DMS79 (cell line): Measurements from ENCODE around the gene KCNK6.
"Not testable (repeated sequence)": the region's sequence is repeated elsewhere in the genome, so short reads cannot be mapped to it uniquely, and the experiment has no call there.

Source experiments
- DNase-seq: peaks from one replicate; lab custom pipeline; 2025; lab: John Stamatoyannopoulos, UW

Gene KCNK6

DNA sequence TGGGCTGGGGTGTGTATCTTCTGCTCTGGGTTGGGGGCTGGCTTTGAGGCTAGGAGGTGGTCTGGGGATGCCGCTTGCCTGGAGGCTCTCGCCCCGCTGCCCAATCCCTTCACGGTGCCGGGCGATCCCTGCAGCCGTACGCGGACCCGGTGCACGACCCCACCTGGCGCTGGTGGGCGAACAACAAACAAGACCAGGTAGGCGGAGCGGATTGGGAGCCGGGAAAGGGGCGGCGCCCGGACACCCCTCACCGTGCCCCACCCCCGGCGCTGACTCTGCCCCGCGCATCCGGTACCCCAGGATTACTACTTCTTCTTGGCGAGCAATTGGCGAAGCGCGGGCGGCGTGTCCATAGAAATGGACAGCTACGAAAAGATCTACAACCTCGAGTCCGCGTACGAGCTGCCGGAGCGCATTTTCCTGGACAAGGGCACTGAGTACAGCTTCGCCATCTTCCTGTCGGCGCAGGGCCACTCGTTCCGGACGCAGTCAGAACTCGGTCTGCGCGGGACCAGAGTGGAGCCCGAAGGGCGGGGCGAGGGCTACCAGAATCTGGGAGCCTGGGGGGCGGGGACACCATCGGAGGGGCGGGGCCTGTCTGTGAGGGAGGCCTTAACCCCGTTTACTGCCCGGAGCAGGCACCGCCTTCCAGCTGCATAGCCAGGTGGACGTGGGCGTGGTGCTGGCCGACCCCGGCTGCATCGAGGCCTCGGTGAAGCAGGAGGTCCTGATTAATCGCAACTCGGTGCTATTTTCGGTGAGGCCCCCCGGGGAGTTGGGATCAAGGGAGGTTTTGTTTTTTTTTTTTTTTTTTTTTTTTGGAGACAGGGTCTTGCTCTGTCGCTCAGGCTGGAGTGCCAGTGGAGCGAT, 42.7 kb downstream of the KCNK6 start:
- peak; percentile 64 for DNase-seq

DNA sequence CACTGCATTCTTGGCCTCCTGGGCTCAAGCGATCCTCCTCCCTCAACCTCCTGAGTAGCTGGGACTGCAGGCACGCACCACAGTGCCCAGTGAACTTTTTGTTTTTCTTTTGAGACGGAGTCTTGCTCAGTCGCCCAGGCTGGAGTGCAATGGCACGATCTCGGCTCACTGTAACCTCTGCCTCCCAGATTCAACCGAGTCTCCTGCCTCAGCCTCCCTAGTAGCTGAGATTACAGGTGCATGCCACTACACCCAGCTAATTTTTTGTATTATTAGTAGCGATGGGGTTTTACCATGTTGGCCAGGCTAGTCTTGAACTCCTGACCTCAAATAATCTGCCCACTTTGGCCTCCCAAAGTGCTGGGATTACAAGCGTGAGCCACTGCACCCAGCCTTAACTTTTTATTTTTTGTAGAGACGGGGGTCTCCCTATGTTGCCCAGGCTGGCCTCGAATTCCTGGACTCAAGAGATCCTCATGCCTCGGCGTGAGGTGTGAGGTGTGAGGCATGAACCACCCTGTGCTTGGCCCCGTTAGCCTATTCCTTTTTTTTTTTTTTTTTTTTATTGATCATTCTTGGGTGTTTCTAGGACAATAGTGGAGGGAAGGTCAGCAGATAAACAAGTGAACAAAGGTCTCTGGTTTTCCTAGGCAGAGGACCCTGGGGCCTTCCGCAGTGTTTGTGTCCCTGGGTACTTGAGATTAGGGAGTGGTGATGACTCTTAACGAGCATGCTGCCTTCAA, 43.5 kb downstream of the KCNK6 start:
- not testable (repeated sequence) for DNase-seq

DNA sequence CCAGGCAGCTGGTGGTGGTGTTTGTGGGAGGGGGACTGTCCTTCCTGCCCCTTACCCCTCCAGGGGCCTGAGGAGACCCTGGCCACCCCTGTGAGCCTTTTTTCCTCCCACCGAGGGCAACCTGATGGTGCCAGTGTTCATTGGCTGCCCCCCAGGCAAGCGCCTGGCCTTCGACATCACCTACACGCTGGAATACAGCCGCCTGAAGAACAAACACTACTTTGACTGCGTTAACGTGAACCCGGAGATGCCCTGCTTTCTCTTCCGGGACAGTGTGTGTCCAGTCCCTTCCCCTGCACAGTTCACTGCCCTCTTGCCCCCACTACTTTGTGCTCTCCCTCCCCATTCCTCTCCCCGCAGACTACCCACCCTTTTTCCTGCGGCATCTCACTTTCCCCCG, 47.4 kb downstream of the KCNK6 start:
- no peak for DNase-seq

DNA sequence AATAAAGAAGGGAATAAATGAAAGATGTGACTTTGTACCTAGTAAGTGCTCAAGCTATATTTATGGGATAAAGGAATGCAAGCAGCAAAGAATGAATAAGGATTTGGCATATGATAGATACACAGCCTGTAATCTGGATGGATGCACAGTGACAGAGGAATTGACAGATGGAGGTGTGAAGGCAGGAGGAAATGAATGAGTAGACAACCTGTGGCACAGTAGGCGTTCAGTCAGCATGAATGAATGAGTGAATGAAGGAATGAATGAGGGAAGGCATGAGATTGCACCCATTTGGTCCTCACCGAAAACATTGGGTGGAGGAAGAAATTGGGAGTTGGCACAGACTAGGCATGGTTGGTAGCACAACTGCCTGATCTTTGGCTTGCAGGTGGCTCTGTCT, 49.9 kb downstream of the KCNK6 start:
- DNase-seq: no peak

DNA sequence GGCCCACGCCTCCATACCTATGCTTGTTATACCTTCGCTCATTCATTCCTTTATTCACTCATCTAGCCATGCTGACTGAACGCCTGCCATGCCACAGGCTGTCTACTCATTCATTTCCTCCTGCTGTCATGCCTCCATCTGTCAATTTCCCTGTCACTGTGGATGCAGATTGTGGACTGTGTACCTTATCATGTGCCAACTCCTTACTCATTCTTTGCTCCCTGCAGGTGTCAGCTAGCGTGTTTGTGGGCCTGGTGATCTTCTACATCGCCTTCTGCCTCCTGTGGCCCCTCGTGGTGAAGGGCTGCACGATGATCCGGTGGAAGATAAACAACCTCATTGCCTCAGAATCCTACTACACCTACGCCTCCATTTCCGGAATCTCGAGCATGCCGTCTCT, 50.7 kb downstream of the KCNK6 start:
- DNase-seq: no peak

DNA sequence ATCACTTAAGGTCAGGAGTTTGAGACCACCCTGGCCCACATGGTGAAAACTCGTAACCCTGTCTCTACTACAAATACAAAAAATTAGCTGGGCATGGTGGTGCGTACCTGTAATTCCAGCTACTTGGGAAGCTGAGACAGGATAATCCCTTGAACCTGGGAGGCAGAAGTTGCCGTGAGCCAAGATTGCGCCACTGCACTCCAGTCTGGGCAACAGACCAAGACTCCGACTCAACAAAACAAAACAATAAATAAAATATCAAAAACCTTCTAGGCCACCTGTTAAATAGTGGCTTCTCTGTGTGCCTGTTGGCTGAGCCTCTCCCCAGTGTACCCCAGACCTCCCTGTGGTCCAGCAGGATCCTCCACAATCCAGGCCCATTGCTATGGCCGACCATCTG, 51.4 kb downstream of the KCNK6 start:
- DNase-seq: no peak

DNA sequence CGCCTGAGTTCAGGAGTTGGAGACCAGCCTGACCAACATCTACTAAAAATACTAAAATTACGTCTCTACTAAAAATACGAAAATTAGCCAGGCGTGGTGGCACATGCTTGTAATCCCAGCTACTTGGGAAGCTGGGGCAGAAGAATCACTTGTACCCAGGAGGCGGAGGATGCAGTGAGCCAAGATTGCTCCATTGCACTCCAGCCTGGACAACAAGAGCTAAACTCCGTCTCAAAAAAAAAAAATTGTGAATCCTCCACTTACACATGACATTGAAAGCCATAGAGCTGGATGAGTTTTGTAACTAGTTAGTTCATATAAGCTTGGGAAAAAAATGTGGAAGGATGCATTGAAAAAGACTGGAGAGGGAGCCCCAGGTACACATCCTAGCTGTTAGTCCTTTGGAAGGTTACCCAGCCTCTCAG, 54.3 kb downstream of the KCNK6 start:
- no peak for DNase-seq

DNA sequence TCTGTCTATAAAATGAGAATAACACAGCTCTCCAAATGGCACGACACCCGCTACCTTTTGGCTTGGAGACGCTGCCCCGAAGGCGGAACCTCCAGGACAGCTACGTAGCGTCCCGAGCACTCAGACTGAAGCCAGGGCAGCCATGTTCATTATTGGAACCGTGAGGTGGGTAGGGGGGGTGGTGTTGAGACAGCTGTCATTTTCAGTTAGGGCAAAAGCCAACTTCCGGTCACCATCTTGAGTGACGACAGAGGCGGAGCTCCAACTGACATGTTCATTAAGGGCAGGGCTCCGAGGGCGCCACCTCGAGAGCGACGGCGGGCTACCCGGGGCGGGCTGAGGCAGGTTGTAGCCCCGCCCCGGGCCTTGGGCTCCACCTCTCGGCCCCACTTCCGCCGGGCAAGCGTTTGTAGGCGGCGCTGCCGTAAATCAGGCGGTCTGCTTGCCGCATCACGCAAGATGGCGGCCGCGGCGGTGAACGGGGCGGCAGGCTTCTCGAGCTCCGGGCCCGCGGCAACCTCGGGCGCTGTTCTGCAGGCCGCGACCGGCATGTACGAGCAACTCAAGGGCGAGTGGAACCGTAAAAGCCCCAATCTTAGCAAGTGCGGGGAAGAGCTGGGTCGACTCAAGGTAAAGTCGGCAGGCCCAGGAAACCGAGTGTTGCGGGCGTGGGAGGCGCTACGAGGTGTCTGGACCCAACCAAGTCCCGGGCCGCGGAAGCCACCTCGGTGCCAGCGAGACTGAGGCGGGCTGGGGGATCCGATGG, 54.9 kb downstream of the KCNK6 start, which contains the start of gene PSMD8:
Gene PSMD8 (plus strand): TSS at position 240 of the 766 bp plus-strand sequence. CDS start 31 bp downstream, at position 271.
- peak; percentile 99 for DNase-seq

DNA sequence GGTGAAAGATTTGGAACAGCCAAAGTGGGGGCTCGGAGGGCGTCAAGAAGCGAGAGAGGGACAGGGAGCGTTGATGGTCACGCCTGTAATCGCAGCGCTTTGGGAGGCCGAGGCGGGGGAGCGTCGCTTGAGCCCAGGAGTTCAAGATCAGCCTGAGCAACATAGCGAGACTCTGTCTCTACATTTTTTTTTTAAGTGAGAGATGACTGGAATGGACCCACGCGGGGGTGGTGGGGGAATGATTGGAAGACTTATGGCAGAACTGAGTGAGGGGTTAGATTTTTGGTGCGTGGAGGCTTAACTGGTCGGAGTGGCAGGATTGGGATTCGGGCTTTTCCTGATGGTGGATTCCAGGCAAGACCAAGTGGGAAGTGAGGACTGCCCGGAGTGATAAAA, 55.5 kb downstream of the KCNK6 start:
- DNase-seq: no peak

DNA sequence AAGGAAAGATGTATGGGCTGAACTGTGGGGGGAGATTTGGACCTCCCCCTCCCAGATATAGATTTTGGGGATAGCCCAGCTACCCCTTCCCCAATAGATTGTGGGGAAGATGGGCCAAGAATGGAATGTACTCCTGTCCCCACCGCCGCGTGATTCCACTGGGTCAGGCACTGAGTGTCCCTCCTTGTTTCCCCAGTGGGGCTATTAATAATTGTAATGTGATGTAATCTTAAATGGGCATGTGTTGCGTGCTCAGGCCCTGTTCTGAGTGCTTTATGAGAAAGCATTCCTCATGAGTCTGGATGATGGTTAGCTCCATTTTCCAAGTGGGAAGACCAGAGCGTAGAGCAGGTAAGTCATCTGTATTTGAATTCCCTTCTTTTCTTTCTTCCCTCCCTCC, 56.1 kb downstream of the KCNK6 start:
- DNase-seq: no peak

DNA sequence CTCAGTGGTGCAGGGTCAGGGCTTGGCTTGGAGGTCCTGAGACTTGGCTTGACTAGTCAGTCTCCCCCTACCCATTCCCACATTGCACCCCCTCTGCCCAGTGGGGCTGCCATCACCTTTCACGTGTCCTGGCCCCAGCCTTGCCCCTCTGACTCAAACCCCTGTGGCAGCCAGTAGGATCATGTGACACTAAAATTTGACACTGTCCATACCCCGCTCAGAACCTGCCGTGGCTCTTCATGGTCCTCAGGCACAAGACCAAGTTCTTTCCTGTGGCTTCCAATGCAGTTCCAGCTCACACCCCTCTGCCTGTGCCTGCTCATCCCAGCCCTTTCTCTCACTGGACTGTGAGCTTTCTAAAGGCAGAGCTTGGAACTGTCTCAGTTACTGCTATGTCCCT, 56.9 kb downstream of the KCNK6 start:
- no peak for DNase-seq

DNA sequence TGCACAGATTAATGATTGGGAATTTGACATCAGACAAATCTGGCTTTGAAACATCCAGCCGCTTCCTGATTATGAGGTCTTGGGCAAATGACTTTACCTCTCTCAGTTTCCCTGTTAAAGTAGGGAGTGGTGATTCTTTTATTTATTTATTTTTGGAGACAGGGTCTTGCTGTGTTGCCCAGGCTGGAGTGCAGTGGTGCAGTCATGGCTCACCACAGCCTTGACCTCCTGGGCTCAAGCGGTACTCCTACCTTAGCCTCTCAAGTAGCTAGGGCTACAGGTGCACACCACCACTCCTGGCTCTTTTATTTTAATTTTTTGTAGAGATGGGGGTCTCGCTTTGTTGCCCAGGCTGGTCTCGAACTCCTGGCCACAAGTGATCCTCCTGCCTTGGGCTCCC, 57.4 kb downstream of the KCNK6 start:
- DNase-seq: no peak

DNA sequence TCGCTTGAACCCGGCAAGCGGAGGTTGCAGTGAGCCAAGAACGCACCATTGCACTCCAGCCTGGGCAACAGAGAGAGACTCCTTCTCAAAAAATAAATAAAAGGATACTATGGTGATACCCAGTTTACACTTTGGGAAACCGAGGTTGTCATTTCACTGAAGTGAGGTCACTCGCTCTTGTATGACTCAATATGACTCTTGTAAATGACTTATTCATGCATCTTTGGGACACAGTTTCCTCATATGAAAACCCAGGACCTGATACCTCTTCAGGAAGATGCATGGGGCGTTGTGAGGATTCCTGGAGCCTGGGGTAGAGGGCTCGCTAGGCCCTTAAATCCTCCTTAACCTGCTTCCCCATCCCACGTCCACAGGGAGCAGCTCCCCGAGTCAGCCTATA, 59.2 kb downstream of the KCNK6 start:
- no peak for DNase-seq

DNA sequence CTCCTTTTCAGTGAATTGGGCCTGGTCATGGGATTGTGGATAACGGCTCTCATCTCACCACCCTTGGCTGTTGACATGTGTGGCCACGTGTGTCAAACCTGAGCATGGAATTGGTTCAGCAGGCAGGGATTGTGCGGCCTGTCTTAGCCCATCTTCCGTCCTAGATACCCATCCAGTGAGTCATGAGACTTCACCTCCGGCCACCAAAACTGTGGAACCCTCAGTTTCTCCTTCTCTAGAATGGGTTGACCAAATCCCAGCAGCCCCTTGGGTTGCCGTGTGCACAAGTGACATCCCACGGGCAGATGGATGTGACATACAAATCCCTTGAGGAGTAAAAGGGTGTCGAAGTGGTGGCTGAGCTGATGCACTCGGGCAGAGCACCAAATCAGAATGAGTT, 61.5 kb downstream of the KCNK6 start:
- DNase-seq: no peak
